Caco-2 (cell line): Measurements from ENCODE around the gene NUP205. TPM values are rescaled to one million over a fixed set of nuclear protein-coding genes. Genes with fewer than 3 reads are reported as not detected.
A peak's percentile ranks its signal among the peaks of the same experiment; 100 is the strongest.

Experiments used
- BruUV-seq: library from RNA; stranded (reverse); fragments of 400-500 nt; replicated peaks from 2 replicates; lab custom pipeline; 2021; lab: Mats Ljungman, UMichigan
- CTCF ChIA-PET: fragments of 300-600 bp; sonication (Branson Sonifier 250); formaldehyde crosslinking; loops from one replicate; lab custom pipeline; 2022; ENCODE audit warnings: antibody characterized with exemption; lab: Charles Lee
- POLR2A ChIA-PET: fragments of 300-600 bp; sonication (Branson Sonifier 250); formaldehyde crosslinking; loops from one replicate; lab custom pipeline; 2022; ENCODE audit warnings: antibody characterized with exemption; lab: Charles Lee
- DNase-seq, 2 experiments: peaks; one replicate each; pipeline versions ENCODE4 v3.0.0 to v3.0.0-alpha.2; 2020 to 2022
- H3K27me3 ChIP-seq: replicated peaks from 2 replicates; pipeline ENCODE4 v1.6.0; 2011; ENCODE audit warnings: low read length; ENCODE audit not compliant: control insufficient read depth, insufficient read depth
- H3K36me3 ChIP-seq: 2 replicates; pipeline ENCODE4 v1.5.1; 2011; ENCODE audit warnings: low read length; ENCODE audit not compliant: control insufficient read depth, insufficient read depth
- H3K4me1 ChIP-seq: fragments of 250-450 bp; sonication (Bioruptor Pico); 2 replicates; pipeline ENCODE4 v1.5.1; 2020; ENCODE audit warnings: mild to moderate bottlenecking
- H3K4me3 ChIP-seq: 2 replicates; pipeline ENCODE4 v1.5.1; 2011; ENCODE audit warnings: low read depth, mild to moderate bottlenecking, control low read depth, low read length
- H3K9me3 ChIP-seq: fragments of 250-450 bp; sonication (Bioruptor Pico); 2 replicates; pipeline ENCODE4 v1.5.1; 2020; ENCODE audit warnings: mild to moderate bottlenecking, moderate library complexity
- H3K27ac Mint-ChIP-seq: one replicate; pipeline ENCODE4 v1.8.0; 2022; ENCODE audit warnings: mixed read lengths; ENCODE audit not compliant: unreplicated experiment
- H3K27me3 Mint-ChIP-seq: one replicate; pipeline ENCODE4 v1.8.0; 2022; ENCODE audit warnings: mixed read lengths; ENCODE audit not compliant: insufficient read depth, unreplicated experiment
- H3K36me3 Mint-ChIP-seq: one replicate; pipeline ENCODE4 v1.8.0; 2022; ENCODE audit warnings: mild to moderate bottlenecking, mixed read lengths; ENCODE audit not compliant: insufficient read depth, unreplicated experiment
- H3K4me1 Mint-ChIP-seq: one replicate; pipeline ENCODE4 v1.8.0; 2022; ENCODE audit warnings: low read depth, mixed read lengths; ENCODE audit not compliant: unreplicated experiment
- H3K4me3 Mint-ChIP-seq: one replicate; pipeline ENCODE4 v1.8.0; 2022; ENCODE audit warnings: mild to moderate bottlenecking, moderate library complexity, mixed read lengths; ENCODE audit not compliant: unreplicated experiment
- H3K9me3 Mint-ChIP-seq: one replicate; pipeline ENCODE4 v1.8.0; 2022; ENCODE audit warnings: mixed read lengths; ENCODE audit not compliant: unreplicated experiment
- intact Hi-C: fragments of 100-400 bp; cut with micrococcal nuclease; formaldehyde crosslinking; loops from one replicate; pipeline ENCODE4 v1.10.0; 2022; ENCODE audit not compliant: unreplicated experiment
- total RNA-seq: library from RNA; stranded (reverse); gene quantifications from 2 replicates; pipeline ENCODE4 v1.2.3, GENCODE V29; 2022
- TF ChIP-seq, protein P1 (sequence below), 2 experiments: fragments of 200-600 bp in 1 of 2; IDR thresholded peaks; 1 replicate in 1 of 2; 2 replicates in 1 of 2; pipeline versions ENCODE4 v1.5.1 to v1.8.0; 2011 to 2022; ENCODE audit warnings: antibody characterized with exemption in 1 of 2, control low read depth in 1 of 2, inconsistent platforms in 1 of 2, low read depth in 1 of 2, low read length in 1 of 2, mild to moderate bottlenecking in 1 of 2, moderate library complexity in 1 of 2; ENCODE audit not compliant: insufficient read depth in 1 of 2, severe bottlenecking in 1 of 2, unreplicated experiment in 1 of 2

Gene NUP205
- total RNA-seq, 1 experiment from 2014 or later, result 115 TPM

DNA sequence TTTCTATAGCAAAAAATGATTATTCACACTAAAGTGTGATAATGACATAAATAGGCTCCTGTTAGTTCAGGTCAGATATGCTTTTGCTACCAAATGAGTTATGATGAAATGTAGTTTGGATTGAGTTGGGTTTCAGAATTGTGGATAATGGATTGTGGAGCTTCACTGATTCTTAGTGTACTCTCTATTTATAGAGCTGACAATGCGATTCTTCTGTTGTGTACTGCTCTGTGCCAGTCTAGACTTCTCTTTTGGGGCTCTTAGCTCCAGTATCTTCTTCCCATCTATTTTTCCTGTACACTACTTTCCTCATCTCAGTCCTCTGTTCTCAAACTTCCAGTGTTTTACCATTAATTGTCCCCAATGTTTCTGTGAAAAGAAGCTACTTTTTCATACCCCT is 112.1 kb downstream of the NUP205 start:
- Histone ChIP-seq H3K4me3 (no peak overlapping the region), H3K27me3 (no peaks in the 10 kb centered on the region), H3K4me1 (no peaks in the 10 kb centered on the region), H3K36me3 (no peaks in the 10 kb centered on the region), H3K9me3 (no peaks in the 10 kb centered on the region)
- BruUV-seq, result no TSS peak
- Mint-ChIP-seq H3K9me3 (peaks cover 11% of the 10 kb centered on the region), H3K4me3 (no peak overlapping the region), H3K27ac (no peak overlapping the region), H3K4me1 (no peaks in the 10 kb centered on the region), H3K27me3 (no peaks in the 10 kb centered on the region), H3K36me3 (no peaks in the 10 kb centered on the region)
- TF ChIP-seq, protein P1, sequence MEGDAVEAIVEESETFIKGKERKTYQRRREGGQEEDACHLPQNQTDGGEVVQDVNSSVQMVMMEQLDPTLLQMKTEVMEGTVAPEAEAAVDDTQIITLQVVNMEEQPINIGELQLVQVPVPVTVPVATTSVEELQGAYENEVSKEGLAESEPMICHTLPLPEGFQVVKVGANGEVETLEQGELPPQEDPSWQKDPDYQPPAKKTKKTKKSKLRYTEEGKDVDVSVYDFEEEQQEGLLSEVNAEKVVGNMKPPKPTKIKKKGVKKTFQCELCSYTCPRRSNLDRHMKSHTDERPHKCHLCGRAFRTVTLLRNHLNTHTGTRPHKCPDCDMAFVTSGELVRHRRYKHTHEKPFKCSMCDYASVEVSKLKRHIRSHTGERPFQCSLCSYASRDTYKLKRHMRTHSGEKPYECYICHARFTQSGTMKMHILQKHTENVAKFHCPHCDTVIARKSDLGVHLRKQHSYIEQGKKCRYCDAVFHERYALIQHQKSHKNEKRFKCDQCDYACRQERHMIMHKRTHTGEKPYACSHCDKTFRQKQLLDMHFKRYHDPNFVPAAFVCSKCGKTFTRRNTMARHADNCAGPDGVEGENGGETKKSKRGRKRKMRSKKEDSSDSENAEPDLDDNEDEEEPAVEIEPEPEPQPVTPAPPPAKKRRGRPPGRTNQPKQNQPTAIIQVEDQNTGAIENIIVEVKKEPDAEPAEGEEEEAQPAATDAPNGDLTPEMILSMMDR (IDR thresholded peaks at IDR 0.05; ENCODE audit: insufficient read depth in 1 of 2, low read depth in 1 of 2, low read length in 1 of 2, severe bottlenecking in 1 of 2, unreplicated experiment in 1 of 2), result no peak
- POLR2A ChIA-PET, result no interaction called here
- no peak for DNase-seq
- CTCF ChIA-PET, result interaction anchor here (0.7 kb wide), 1 partner anchor 15 kb away, joined by 3 read pairs; no protein-coding TSS in a partner anchor
- intact Hi-C loops, result no loop called here

DNA sequence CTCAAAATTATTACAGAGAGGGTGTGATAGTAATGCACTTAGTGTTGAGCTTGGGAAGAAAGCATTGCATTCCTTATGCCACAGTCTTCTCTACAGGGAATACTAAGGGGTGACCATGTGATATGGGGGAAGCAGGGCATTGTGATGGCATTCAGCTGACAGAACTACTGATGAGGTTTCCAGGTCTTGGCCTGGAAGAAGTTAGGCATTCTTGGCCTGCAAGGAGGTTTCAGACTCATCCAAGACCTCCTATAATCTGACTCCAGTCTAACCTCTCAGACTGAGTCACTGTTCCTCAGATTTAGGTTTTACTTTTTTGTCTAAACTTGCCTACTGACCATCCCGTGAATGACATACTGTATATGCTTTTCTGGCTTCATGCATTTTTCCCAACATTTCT is 112.5 kb downstream of the NUP205 start:
- intact Hi-C loops, result no loop called here
- no peaks in the 10 kb centered on the region for H3K4me1 Mint-ChIP-seq
- no peak overlapping the region for H3K4me3 Mint-ChIP-seq
- no peaks in the 10 kb centered on the region for H3K36me3 Mint-ChIP-seq
- Histone ChIP-seq H3K4me3 (no peak overlapping the region), H3K36me3 (no peaks in the 10 kb centered on the region), H3K4me1 (no peaks in the 10 kb centered on the region), H3K27me3 (no peaks in the 10 kb centered on the region), H3K9me3 (no peaks in the 10 kb centered on the region)
- H3K27ac Mint-ChIP-seq, result no peak overlapping the region
- no peak for DNase-seq
- BruUV-seq, result no TSS peak
- TF ChIP-seq, protein P1 (IDR thresholded peaks at IDR 0.05; ENCODE audit: insufficient read depth in 1 of 2, low read depth in 1 of 2, low read length in 1 of 2, severe bottlenecking in 1 of 2, unreplicated experiment in 1 of 2), result no peak
- H3K9me3 Mint-ChIP-seq, result peaks cover 11% of the 10 kb centered on the region
- H3K27me3 Mint-ChIP-seq, result no peaks in the 10 kb centered on the region
- POLR2A ChIA-PET, result no interaction called here
- CTCF ChIA-PET, result interaction anchor here (0.7 kb wide), 1 partner anchor 15 kb away, joined by 3 read pairs; no protein-coding TSS in a partner anchor

DNA sequence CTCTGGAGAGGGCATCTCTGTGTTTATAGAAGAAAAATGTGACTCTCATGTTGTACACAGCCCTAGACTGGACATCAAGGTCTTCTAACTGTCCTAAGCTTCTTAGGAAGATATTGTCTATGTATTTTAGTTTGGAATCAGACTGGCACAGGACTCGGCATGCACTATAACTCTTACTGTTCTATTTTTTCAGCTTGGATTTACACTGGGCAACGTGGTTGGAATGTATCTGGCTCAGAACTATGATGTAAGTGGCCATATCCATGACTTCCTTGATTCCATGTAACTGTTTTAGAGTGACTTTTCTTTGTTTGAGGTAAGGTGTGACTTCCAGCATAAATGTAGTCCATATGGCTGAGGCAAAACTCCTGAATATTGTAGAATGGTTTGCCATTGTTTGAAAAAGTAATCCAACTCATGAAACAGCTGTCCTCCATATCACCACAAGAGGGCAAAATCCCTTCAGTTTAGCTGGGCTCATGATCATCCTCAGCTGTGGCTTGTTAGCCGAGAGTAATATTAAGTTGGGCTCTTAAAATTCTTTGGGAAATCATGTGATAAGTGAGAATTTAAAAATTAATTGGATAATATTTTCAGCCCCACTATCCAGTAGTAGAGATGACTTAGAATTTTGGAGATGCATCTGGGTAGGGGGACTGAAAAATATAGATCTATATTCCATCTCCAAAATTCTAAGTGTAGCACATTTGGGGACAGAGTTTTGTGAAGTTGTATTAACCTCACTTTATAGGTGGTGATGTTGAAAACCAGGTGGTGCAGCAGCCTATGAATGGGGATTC is 115.0 kb downstream of the NUP205 start:
- Histone ChIP-seq H3K4me3 (no peak overlapping the region), H3K36me3 (no peaks in the 10 kb centered on the region), H3K9me3 (no peaks in the 10 kb centered on the region), H3K4me1 (no peaks in the 10 kb centered on the region), H3K27me3 (no peaks in the 10 kb centered on the region)
- Mint-ChIP-seq H3K4me1 (no peaks in the 10 kb centered on the region), H3K36me3 (no peaks in the 10 kb centered on the region), H3K9me3 (peaks cover 11% of the 10 kb centered on the region), H3K4me3 (no peak overlapping the region), H3K27ac (no peak overlapping the region), H3K27me3 (no peaks in the 10 kb centered on the region)
- ChIA-PET POLR2A (interaction anchor here (1.0 kb wide), 1 partner anchor 10 kb away, joined by 3 read pairs; the partner anchor contains the start of gene STMP1), CTCF (interaction anchor here (0.5 to 1.6 kb wide), 9 partner anchors 9 to 153 kb away, joined by 3 to 9 read pairs (median 5); partner anchors contain the start of gene STMP1)
- intact Hi-C loops, result loop anchor here (1.0 to 2.0 kb wide), 4 partner anchors 39 to 337 kb away; no protein-coding TSS in a partner anchor
- BruUV-seq, result no TSS peak
- TF ChIP-seq, protein P1 (IDR thresholded peaks at IDR 0.05; ENCODE audit: insufficient read depth in 1 of 2, low read depth in 1 of 2, low read length in 1 of 2, severe bottlenecking in 1 of 2, unreplicated experiment in 1 of 2), result peak; percentile 74 to 84
- DNase-seq, result peak in 1 of 2 experiments; percentile 41
